D721Med (cell line): ENCODE measurements around the gene DDX47.
"Not testable (repeated sequence)": the region's sequence is repeated elsewhere in the genome, so short reads cannot be mapped to it uniquely, and the experiment has no call there.

Experiments used
- DNase-seq: peaks from one replicate; pipeline ENCODE4 v3.0.0; 2011; ENCODE audit warnings: low spot score; ENCODE audit not compliant: insufficient read length
- FAIRE-seq: peaks from 2 replicates; lab custom pipeline; 2011; peaks lifted over from hg19 to GRCh38; lab: Jason Lieb, UNC
- CTCF ChIP-seq: IDR thresholded peaks from 2 replicates; pipeline ENCODE4 v1.5.1; 2012; ENCODE audit warnings: mild to moderate bottlenecking, control low read depth; ENCODE audit not compliant: insufficient read depth; ENCODE audit errors: missing control alignments

DDX47 gene

GRCh38 chr12:12812174-12812573 lies 972 bp upstream of the DDX47 start:
- no peak for FAIRE-seq
- DNase-seq = no peak
- TF ChIP-seq CTCF = no peak

- FAIRE-seq = no peak
- no peak for DNase-seq
- no peak for TF ChIP-seq CTCF
Observed at GRCh38 chr12:12812618-12813119, 477 bp upstream of the DDX47 start.

GRCh38 chr12:12817616-12818015 lies 4.5 kb downstream of the DDX47 start:
- no peak for DNase-seq
- no peak for FAIRE-seq

GRCh38 chr12:12818701-12819100 lies 5.6 kb downstream of the DDX47 start:
- DNase-seq (no peak), FAIRE-seq (no peak)
- no peak for TF ChIP-seq CTCF

More at GRCh38 chr12:12817616-12818015, 4.5 kb downstream of the DDX47 start:
- TF ChIP-seq CTCF = no peak

GRCh38 chr12:12819221-12819620 lies 6.1 kb downstream of the DDX47 start:
- DNase-seq (no peak), FAIRE-seq (no peak)
- no peak for TF ChIP-seq CTCF

- DNase-seq (no peak), FAIRE-seq (no peak)
- no peak for TF ChIP-seq CTCF
Observed at GRCh38 chr12:12819752-12820311, 6.7 kb downstream of the DDX47 start.

GRCh38 chr12:12820376-12820775 lies 7.2 kb downstream of the DDX47 start:
- DNase-seq, FAIRE-seq: not testable (repeated sequence)
